ENCODE results near the gene RABGAP1L. TPM values are rescaled to one million over a fixed set of nuclear protein-coding genes. Genes with fewer than 3 reads are reported as not detected.

RABGAP1L gene
- total and polyA plus RNA-seq, 5 experiments from 2014 or later, result 36.8 to 93.6 (median 59.8) TPM

GRCh38 chr1:174366946-174367345 is 207.6 kb downstream of the RABGAP1L start:
- no peak overlapping the region for H3K27ac Mint-ChIP-seq
- POLR2A ChIA-PET, result no interaction called here
- ATAC-seq, result no peak
- H3K36me3 Mint-ChIP-seq, result peaks cover 4 to 19% (median 9%) of the 10 kb centered on the region in 3 donors
- DNase-seq, result no peak
- H3K9me3 Mint-ChIP-seq, result peaks cover 0 to 5% (median 0%) of the 10 kb centered on the region in 9 donors
- H3K4me3 Mint-ChIP-seq, result no peak overlapping the region
- peaks cover 3 to 13% (median 8%) of the 10 kb centered on the region in 4 donors for H3K4me1 Mint-ChIP-seq
- no peaks in the 10 kb centered on the region for H3K27me3 Mint-ChIP-seq

GRCh38 chr1:174367892-174368291 is 208.6 kb downstream of the RABGAP1L start:
- no peaks in the 10 kb centered on the region for H3K27me3 Mint-ChIP-seq
- POLR2A ChIA-PET, result no interaction called here
- no peaks in the 10 kb centered on the region for H3K9me3 Mint-ChIP-seq
- peaks cover under 1 to 9% (median 6%) of the 10 kb centered on the region in 4 donors for H3K4me1 Mint-ChIP-seq
- H3K36me3 Mint-ChIP-seq, result peaks cover 6 to 19% (median 14%) of the 10 kb centered on the region in 3 donors
- no peak overlapping the region for H3K4me3 Mint-ChIP-seq
- no peak overlapping the region for H3K27ac Mint-ChIP-seq
- DNase-seq (no peak), ATAC-seq (no peak)

GRCh38 chr1:174376030-174376429 is 216.7 kb downstream of the RABGAP1L start:
- Mint-ChIP-seq H3K27me3 (no peaks in the 10 kb centered on the region), H3K27ac (peak overlapping the region in 1 of 10 donors; percentile 44), H3K36me3 (peaks cover 22 to 42% (median 41%) of the 10 kb centered on the region in 3 donors), H3K9me3 (peaks cover 0 to 16% (median 7%) of the 10 kb centered on the region in 9 donors), H3K4me1 (peaks cover 0 to 6% (median 3%) of the 10 kb centered on the region in 4 donors), H3K4me3 (no peak overlapping the region)
- DNase-seq (no peak), ATAC-seq (no peak)
- POLR2A ChIA-PET, result no interaction called here

GRCh38 chr1:174391716-174392115 is 232.4 kb downstream of the RABGAP1L start:
- ATAC-seq, result no peak
- Mint-ChIP-seq H3K4me3 (no peak overlapping the region), H3K36me3 (peaks cover 32 to 49% (median 37%) of the 10 kb centered on the region in 3 donors), H3K27me3 (no peaks in the 10 kb centered on the region), H3K9me3 (peaks cover 0 to 20% (median 2%) of the 10 kb centered on the region in 9 donors), H3K27ac (no peak overlapping the region), H3K4me1 (peaks cover 0 to 1% (median 0%) of the 10 kb centered on the region in 4 donors)
- DNase-seq, result no peak
- POLR2A ChIA-PET, result no interaction called here

- H3K4me3 Mint-ChIP-seq, result no peak overlapping the region
- peaks cover 0 to 6% (median 0%) of the 10 kb centered on the region in 4 donors for H3K4me1 Mint-ChIP-seq
- H3K36me3 Mint-ChIP-seq, result peaks cover 43 to 60% (median 53%) of the 10 kb centered on the region in 3 donors
- POLR2A ChIA-PET, result no interaction called here
- peaks cover 0 to 20% (median 4%) of the 10 kb centered on the region in 9 donors for H3K9me3 Mint-ChIP-seq
- ATAC-seq (no peak), DNase-seq (no peak)
- H3K27ac Mint-ChIP-seq, result no peak overlapping the region
- H3K27me3 Mint-ChIP-seq, result no peaks in the 10 kb centered on the region
Observed at GRCh38 chr1:174393885-174394284, 234.6 kb downstream of the RABGAP1L start.

GRCh38 chr1:174397261-174397660 is 237.9 kb downstream of the RABGAP1L start:
- Mint-ChIP-seq H3K27ac (no peak overlapping the region), H3K36me3 (peaks cover 47 to 68% (median 62%) of the 10 kb centered on the region in 3 donors)
- ATAC-seq, result no peak

GRCh38 chr1:174398246-174398645 is 238.9 kb downstream of the RABGAP1L start:
- POLR2A ChIA-PET, result no interaction called here
- DNase-seq (no peak), ATAC-seq (no peak)
- Mint-ChIP-seq H3K27ac (no peak overlapping the region), H3K4me3 (no peak overlapping the region), H3K27me3 (no peaks in the 10 kb centered on the region), H3K4me1 (peaks cover 0 to 6% (median 0%) of the 10 kb centered on the region in 4 donors), H3K36me3 (peaks cover 37 to 63% (median 55%) of the 10 kb centered on the region in 3 donors), H3K9me3 (peaks cover 0 to 7% (median 3%) of the 10 kb centered on the region in 9 donors)

More at GRCh38 chr1:174397261-174397660, 237.9 kb downstream of the RABGAP1L start:
- no peak overlapping the region for H3K4me3 Mint-ChIP-seq
- POLR2A ChIA-PET, result no interaction called here
- DNase-seq, result no peak
- peaks cover 0 to 17% (median 4%) of the 10 kb centered on the region in 9 donors for H3K9me3 Mint-ChIP-seq
- peaks cover 0 to 6% (median 0%) of the 10 kb centered on the region in 4 donors for H3K4me1 Mint-ChIP-seq
- H3K27me3 Mint-ChIP-seq, result no peaks in the 10 kb centered on the region

- ATAC-seq, result no peak
- Mint-ChIP-seq H3K9me3 (peaks cover 0 to 4% (median 2%) of the 10 kb centered on the region in 9 donors), H3K27me3 (no peaks in the 10 kb centered on the region), H3K27ac (no peak overlapping the region), H3K4me3 (no peak overlapping the region), H3K4me1 (peaks cover 0 to 6% (median 3%) of the 10 kb centered on the region in 4 donors), H3K36me3 (peaks cover 34 to 59% (median 48%) of the 10 kb centered on the region in 3 donors)
- POLR2A ChIA-PET, result no interaction called here
- no peak for DNase-seq
Observed at GRCh38 chr1:174399211-174399610, 239.9 kb downstream of the RABGAP1L start.

GRCh38 chr1:174401075-174401474 is 241.8 kb downstream of the RABGAP1L start:
- ATAC-seq, result no peak
- POLR2A ChIA-PET, result no interaction called here
- H3K4me3 Mint-ChIP-seq, result no peak overlapping the region
- H3K36me3 Mint-ChIP-seq, result peaks cover 35 to 54% (median 42%) of the 10 kb centered on the region in 3 donors
- no peak for DNase-seq
- peaks cover 0 to 6% (median 3%) of the 10 kb centered on the region in 4 donors for H3K4me1 Mint-ChIP-seq
- H3K9me3 Mint-ChIP-seq, result peaks cover 0 to 4% (median 2%) of the 10 kb centered on the region in 9 donors
- H3K27ac Mint-ChIP-seq, result no peak overlapping the region
- H3K27me3 Mint-ChIP-seq, result no peaks in the 10 kb centered on the region

GRCh38 chr1:174405219-174405618 is 245.9 kb downstream of the RABGAP1L start:
- Mint-ChIP-seq H3K27me3 (no peaks in the 10 kb centered on the region), H3K4me3 (no peak overlapping the region), H3K36me3 (peaks cover 16 to 49% (median 20%) of the 10 kb centered on the region in 3 donors), H3K9me3 (peaks cover 0 to 19% (median 4%) of the 10 kb centered on the region in 9 donors), H3K4me1 (peaks cover 1 to 12% (median 4%) of the 10 kb centered on the region in 4 donors), H3K27ac (peak overlapping the region in 1 of 10 donors; percentile 28)
- ATAC-seq, result no peak
- DNase-seq, result no peak
- POLR2A ChIA-PET, result no interaction called here

GRCh38 chr1:174406421-174406820 is 247.1 kb downstream of the RABGAP1L start:
- Mint-ChIP-seq H3K4me3 (no peak overlapping the region), H3K36me3 (peaks cover 11 to 49% (median 17%) of the 10 kb centered on the region in 3 donors), H3K27me3 (no peaks in the 10 kb centered on the region), H3K9me3 (peaks cover 0 to 31% (median 8%) of the 10 kb centered on the region in 9 donors), H3K4me1 (peaks cover 6 to 12% (median 9%) of the 10 kb centered on the region in 4 donors), H3K27ac (no peak overlapping the region)
- ATAC-seq, result no peak
- DNase-seq, result no peak
- POLR2A ChIA-PET, result no interaction called here

GRCh38 chr1:174407665-174408064 is 248.3 kb downstream of the RABGAP1L start:
- peaks cover 3 to 43% (median 14%) of the 10 kb centered on the region in 9 donors for H3K9me3 Mint-ChIP-seq
- peaks cover 14 to 25% (median 16%) of the 10 kb centered on the region in 4 donors for H3K4me1 Mint-ChIP-seq
- POLR2A ChIA-PET, result no interaction called here
- no peaks in the 10 kb centered on the region for H3K27me3 Mint-ChIP-seq
- H3K36me3 Mint-ChIP-seq, result peaks cover 15 to 57% (median 25%) of the 10 kb centered on the region in 3 donors
- H3K4me3 Mint-ChIP-seq, result no peak overlapping the region
- ATAC-seq (no peak), DNase-seq (no peak)
- H3K27ac Mint-ChIP-seq, result no peak overlapping the region

- no peaks in the 10 kb centered on the region for H3K27me3 Mint-ChIP-seq
- no peak for ATAC-seq
- no peak overlapping the region for H3K4me3 Mint-ChIP-seq
- H3K4me1 Mint-ChIP-seq, result peaks cover 16 to 25% (median 16%) of the 10 kb centered on the region in 4 donors
- peaks cover 3 to 46% (median 14%) of the 10 kb centered on the region in 9 donors for H3K9me3 Mint-ChIP-seq
- peaks cover 13 to 54% (median 25%) of the 10 kb centered on the region in 3 donors for H3K36me3 Mint-ChIP-seq
- no peak overlapping the region for H3K27ac Mint-ChIP-seq
- POLR2A ChIA-PET, result no interaction called here
- DNase-seq, result no peak
Observed at GRCh38 chr1:174408146-174408545, 248.8 kb downstream of the RABGAP1L start.

Measured in naive thymus-derived CD8-positive, alpha-beta T cell (primary cell).